WTC11 (cell line): Measurements from ENCODE around the gene URM1. TPM values are rescaled to one million over a fixed set of nuclear protein-coding genes. Genes with fewer than 3 reads are reported as not detected.
"Not testable (repeated sequence)": the region's sequence is repeated elsewhere in the genome, so short reads cannot be mapped to it uniquely, and the experiment has no call there.

ENCODE experiments used
- ATAC-seq: fragments of 200-7000 bp; cut with Tn5 transposase; 2 replicates; pipeline ENCODE4 v1.10.0; 2021; ENCODE audit warnings: mild to moderate bottlenecking, moderate library complexity
- CTCF ChIA-PET: fragments of 300-600 bp; sonication (Branson Sonifier 250); formaldehyde crosslinking; loops from one replicate; lab custom pipeline; 2021; ENCODE audit warnings: antibody characterized with exemption; lab: Charles Lee
- POLR2A ChIA-PET: fragments of 350-600 bp; sonication (Branson Sonifier 250); formaldehyde crosslinking; loops from one replicate; lab custom pipeline; 2021; ENCODE audit warnings: antibody characterized with exemption; lab: Charles Lee
- DNase-seq: peaks from one replicate; pipeline ENCODE4 v3.0.0; 2021; ENCODE audit warnings: low spot score
- H3K27ac Mint-ChIP-seq: 2 replicates; pipeline ENCODE4 v1.8.0; 2021; ENCODE audit warnings: mixed read lengths
- H3K27me3 Mint-ChIP-seq: 2 replicates; pipeline ENCODE4 v1.8.0; 2021; ENCODE audit warnings: low read depth, mild to moderate bottlenecking, moderate library complexity, mixed read lengths
- H3K36me3 Mint-ChIP-seq: 2 replicates; pipeline ENCODE4 v1.8.0; 2021; ENCODE audit warnings: mixed read lengths
- H3K4me1 Mint-ChIP-seq: 2 replicates; pipeline ENCODE4 v1.8.0; 2022; ENCODE audit warnings: mixed read lengths
- H3K4me3 Mint-ChIP-seq: 2 replicates; pipeline ENCODE4 v1.8.0; 2021; ENCODE audit warnings: mild to moderate bottlenecking, moderate library complexity, mixed read lengths
- H3K9me3 Mint-ChIP-seq: 2 replicates; pipeline ENCODE4 v1.8.0; 2021; ENCODE audit warnings: mixed read lengths
- AR ChIP-seq: fragments of 250-450 bp; sonication (Bioruptor Pico); IDR thresholded peaks from 2 replicates; pipeline ENCODE4 v1.9.0; 2021; ENCODE audit warnings: mild to moderate bottlenecking
- ATF1 ChIP-seq: sonication (generic); formaldehyde crosslinking; IDR thresholded peaks from 2 replicates; pipeline ENCODE4 v1.8.1; 2023; ENCODE audit warnings: mild to moderate bottlenecking, moderate library complexity, missing genetic modification reagents
- ATF2 ChIP-seq: sonication (generic); formaldehyde crosslinking; IDR thresholded peaks from 2 replicates; pipeline ENCODE4 v1.8.1; 2022; ENCODE audit warnings: low read depth, missing genetic modification reagents, borderline replicate concordance
- ATF3 ChIP-seq: sonication (generic); formaldehyde crosslinking; conservative IDR thresholded peaks from 2 replicates; pipeline ENCODE4 v1.8.1; 2022; ENCODE audit warnings: mild to moderate bottlenecking, missing genetic modification reagents
- ETV6 ChIP-seq: sonication (generic); formaldehyde crosslinking; IDR thresholded peaks from 2 replicates; pipeline ENCODE4 v1.8.1; 2022; ENCODE audit warnings: mild to moderate bottlenecking, missing genetic modification reagents
- GABPB1 ChIP-seq: sonication (generic); formaldehyde crosslinking; IDR thresholded peaks from 2 replicates; pipeline ENCODE4 v1.8.1; 2023; ENCODE audit warnings: mild to moderate bottlenecking, missing genetic modification reagents
- GRHL2 ChIP-seq: fragments of 250-450 bp; sonication (Bioruptor Pico); IDR thresholded peaks from 2 replicates; pipeline ENCODE4 v1.8.0; 2022; ENCODE audit warnings: mild to moderate bottlenecking, moderate library complexity; ENCODE audit not compliant: insufficient replicate concordance, severe bottlenecking
- MXD4 ChIP-seq: fragments of 250-450 bp; sonication (Bioruptor Pico); IDR thresholded peaks from 2 replicates; pipeline ENCODE4 v1.8.0; 2021; ENCODE audit warnings: mild to moderate bottlenecking, moderate library complexity, borderline replicate concordance
- MYBL2 ChIP-seq: sonication (generic); formaldehyde crosslinking; IDR thresholded peaks from 2 replicates; pipeline ENCODE4 v1.8.1; 2023; ENCODE audit warnings: mild to moderate bottlenecking, moderate library complexity, missing genetic modification reagents
- STAT6 ChIP-seq: sonication (generic); formaldehyde crosslinking; conservative IDR thresholded peaks from 2 replicates; pipeline ENCODE4 v1.8.1; 2023; ENCODE audit warnings: mild to moderate bottlenecking, low read depth, missing genetic modification reagents, moderate library complexity
- ZNF423 ChIP-seq: fragments of 250-450 bp; sonication (Bioruptor Pico); IDR thresholded peaks from 2 replicates; pipeline ENCODE4 v2.1.2; 2022; ENCODE audit warnings: mild to moderate bottlenecking, moderate library complexity
- total RNA-seq: library from RNA; stranded (reverse); gene quantifications from 3 replicates; pipeline ENCODE4 v1.2.3, GENCODE V29; 2021

The URM1 gene
- total RNA-seq, 1 experiment from 2014 or later = 67.9 TPM

- Mint-ChIP-seq H3K27me3 (no peaks in the 10 kb centered on the region), H3K4me1 (peaks cover 5% of the 10 kb centered on the region; the same call in 1 of the 2 replicates), H3K4me3 (no peak overlapping the region), H3K27ac (0 out of 2 replicates have a peak overlapping the region, but pooled peaks have one; percentile 37), H3K36me3 (no peaks in the 10 kb centered on the region; the same call in 1 of the 2 replicates), H3K9me3 (no peaks in the 10 kb centered on the region)
- ATAC-seq (no peak), DNase-seq (no peak)
- ChIA-PET CTCF (interaction anchor here (0.7 to 1.0 kb wide), 3 partner anchors 62 to 144 kb away, joined by 3 read pairs; partner anchors contain the start of genes GOLGA2 and SWI5), POLR2A (interaction anchor here (0.6 kb wide), 1 partner anchor 36 kb away, joined by 5 read pairs; no protein-coding TSS in a partner anchor)
- TF ChIP-seq ATF1 (CRISPR knock-in tag) (no peak), ETV6 (CRISPR knock-in tag) (no peak), GRHL2 (no peak), ATF2 (no peak), GABPB1 (CRISPR knock-in tag) (no peak), MXD4 (CRISPR knock-in tag) (no peak), ATF3 (CRISPR knock-in tag) (no peak), AR (CRISPR knock-in tag) (no peak), ZNF423 (no peak), STAT6 (CRISPR knock-in tag) (no peak), MYBL2 (no peak)
These were observed 33.2 kb upstream of the URM1 start for GRCh38 chr9:128337936-128338335.

- H3K4me1 Mint-ChIP-seq, H3K27ac Mint-ChIP-seq, H3K9me3 Mint-ChIP-seq, H3K27me3 Mint-ChIP-seq, ATAC-seq, H3K36me3 Mint-ChIP-seq, DNase-seq, H3K4me3 Mint-ChIP-seq: not testable (repeated sequence)
- ChIA-PET POLR2A (interaction anchor here (0.7 kb wide), 3 partner anchors 21 to 944 kb away, joined by 3 to 5 read pairs (median 4); no protein-coding TSS in a partner anchor), CTCF (interaction anchor here (1.4 to 2.0 kb wide), 2 partner anchors 44 to 71 kb away, joined by 5 to 12 read pairs; no protein-coding TSS in a partner anchor)
These were observed 32.1 kb upstream of the URM1 start for GRCh38 chr9:128338852-128339614.
